Measurements from ENCODE around the gene ABCG1. TPM values are rescaled to one million over a fixed set of nuclear protein-coding genes. Genes with fewer than 3 reads are reported as not detected.

Gene ABCG1
- total RNA-seq, 1 donor from 2014 or later, result not detected

GRCh38 chr21:42316891-42317290 lies 98.0 kb downstream of the ABCG1 start:
- no peak for DNase-seq (ENCODE audit: low read depth)
- no peak for TF ChIP-seq CTCF (conservative IDR thresholded peaks at IDR 0.05; ENCODE audit: low read depth, low read length)
- H3K4me3 ChIP-seq (ENCODE audit: low read depth, low read length), result no peak overlapping the region

GRCh38 chr21:42317341-42317741 lies 98.4 kb downstream of the ABCG1 start:
- TF ChIP-seq CTCF (conservative IDR thresholded peaks at IDR 0.05; ENCODE audit: low read depth, low read length), result no peak
- DNase-seq (ENCODE audit: low read depth), result no peak
- H3K4me3 ChIP-seq (ENCODE audit: low read depth, low read length), result no peak overlapping the region

DNA sequence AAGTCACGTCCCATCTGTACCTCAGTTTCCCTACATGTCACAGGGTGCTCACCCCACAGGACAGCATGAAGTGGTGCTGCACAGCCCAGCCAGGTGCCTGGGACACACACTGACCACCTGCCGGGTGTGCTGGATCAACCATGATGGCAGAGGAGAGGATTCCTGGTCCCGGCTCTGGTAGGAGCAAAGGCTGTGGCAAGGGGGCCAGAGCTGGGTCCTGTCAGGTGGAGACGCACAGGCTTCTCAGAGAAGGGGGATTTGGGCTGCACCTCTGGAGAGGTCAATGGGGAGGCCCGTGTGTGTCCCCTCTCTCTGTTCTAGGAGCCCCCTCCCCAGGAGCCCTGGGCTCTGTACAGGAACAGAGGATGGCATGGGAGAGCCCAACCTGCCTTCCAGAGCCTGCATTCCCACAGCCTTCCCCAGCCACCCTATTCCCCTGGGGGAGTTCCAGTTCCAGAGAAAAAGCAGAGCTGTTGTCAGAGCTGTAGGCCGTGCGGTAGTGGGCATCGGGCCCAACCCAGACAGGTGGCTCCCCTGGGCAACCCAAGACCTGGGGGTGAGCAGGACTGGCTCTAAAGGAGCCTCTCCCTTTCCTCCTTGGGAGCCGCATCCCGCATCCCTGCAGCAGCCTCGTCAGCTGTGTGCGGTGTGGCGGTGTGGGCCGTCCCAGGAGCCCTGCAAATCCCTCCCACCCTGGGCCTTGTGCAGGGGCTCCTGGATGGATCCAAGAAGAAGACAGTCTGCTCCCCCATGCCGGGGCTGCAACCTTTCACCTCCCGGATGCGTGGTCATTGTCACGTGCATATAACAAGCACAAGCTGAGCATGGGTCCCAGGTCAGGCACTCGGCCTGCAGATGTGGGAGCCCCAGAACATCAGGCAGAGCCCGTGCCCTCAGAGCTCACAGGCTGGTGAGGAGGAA lies 99.1 kb downstream of the ABCG1 start:
- no peak for DNase-seq (ENCODE audit: low read depth)
- H3K4me3 ChIP-seq (ENCODE audit: low read depth, low read length), result no peak overlapping the region
- no peak for TF ChIP-seq CTCF (conservative IDR thresholded peaks at IDR 0.05; ENCODE audit: low read depth, low read length)

DNA sequence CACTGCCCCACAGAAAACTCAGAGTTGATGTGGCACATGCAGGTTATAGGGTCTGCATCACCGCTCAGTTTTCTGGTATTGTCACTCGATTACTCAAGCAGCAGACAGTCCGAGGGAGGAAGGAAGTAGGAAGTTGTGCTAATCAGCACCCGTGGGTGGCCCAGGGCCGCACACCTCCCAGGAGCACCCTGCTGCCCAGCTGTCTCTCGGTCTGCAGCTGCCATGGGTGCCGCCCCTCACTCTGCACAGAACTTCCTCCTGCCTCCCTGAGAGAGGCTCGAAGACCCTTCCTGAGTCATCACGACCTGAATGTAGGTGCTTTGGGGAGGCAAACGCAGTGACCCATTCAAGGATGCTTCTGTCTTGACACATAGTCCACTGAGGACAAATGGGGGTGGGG lies 100.4 kb downstream of the ABCG1 start:
- H3K4me3 ChIP-seq (ENCODE audit: low read depth, low read length), result no peak overlapping the region
- DNase-seq (ENCODE audit: low read depth), result no peak
- no peak for TF ChIP-seq CTCF (conservative IDR thresholded peaks at IDR 0.05; ENCODE audit: low read depth, low read length)

DNA sequence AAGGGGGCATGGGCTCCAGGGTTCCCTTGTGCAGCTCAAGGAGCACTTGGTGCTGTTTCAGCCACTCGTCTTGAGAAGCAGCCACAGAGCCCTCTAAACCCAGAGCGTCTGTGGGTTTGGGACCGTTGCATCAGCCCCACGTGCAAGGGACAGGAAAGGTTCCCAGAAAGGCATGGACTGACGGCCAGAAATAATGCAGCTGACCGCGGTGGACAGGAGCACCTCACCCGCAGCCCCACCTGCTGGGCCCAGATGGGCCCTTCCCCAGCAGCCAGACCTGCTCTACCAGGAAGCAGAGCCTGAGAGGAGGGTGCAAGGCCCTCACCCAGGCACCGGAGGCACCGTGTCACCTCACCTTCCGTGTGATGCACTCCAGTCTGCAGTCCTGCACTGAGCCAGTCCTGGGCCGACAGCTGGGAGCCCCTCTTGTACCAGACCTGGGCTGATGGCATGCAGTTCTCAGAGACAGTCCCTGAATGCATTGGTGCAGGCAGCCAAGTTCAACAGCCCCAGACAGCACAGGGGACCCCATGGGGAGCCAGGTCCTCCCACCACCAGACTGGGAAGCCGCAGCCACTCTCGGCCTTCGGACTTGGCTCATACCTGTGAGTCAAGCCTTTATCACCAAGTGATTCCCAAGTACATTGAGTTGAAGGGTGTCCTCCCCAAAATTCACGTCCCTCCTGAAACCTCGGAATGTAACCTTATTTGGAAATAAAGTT lies 101.1 kb downstream of the ABCG1 start:
- no peak for DNase-seq (ENCODE audit: low read depth)
- no peak for TF ChIP-seq CTCF (conservative IDR thresholded peaks at IDR 0.05; ENCODE audit: low read depth, low read length)
- no peak overlapping the region for H3K4me3 ChIP-seq (ENCODE audit: low read depth, low read length)

DNA sequence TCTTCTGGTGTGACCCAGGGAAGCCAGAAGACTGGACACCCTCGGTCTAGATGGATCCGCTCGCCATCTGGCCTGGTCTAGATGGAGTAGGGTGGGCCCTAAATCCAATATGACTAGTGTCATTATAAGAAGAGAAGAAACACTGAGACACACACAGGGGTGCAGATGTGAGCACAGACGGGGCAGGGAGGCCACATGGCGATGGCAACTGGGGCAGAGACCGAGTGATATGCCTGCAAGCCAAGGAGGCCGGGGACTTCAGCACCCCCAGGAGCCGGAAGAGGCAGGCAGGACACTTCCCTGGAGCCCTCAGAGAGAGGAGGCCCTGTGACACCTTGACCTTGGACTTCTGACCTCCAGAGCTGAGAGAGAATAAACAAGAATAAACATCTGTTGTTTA lies 101.9 kb downstream of the ABCG1 start:
- no peak for TF ChIP-seq CTCF (conservative IDR thresholded peaks at IDR 0.05; ENCODE audit: low read depth, low read length)
- no peak for DNase-seq (ENCODE audit: low read depth)
- no peak overlapping the region for H3K4me3 ChIP-seq (ENCODE audit: low read depth, low read length)

Measured in epithelial cell of proximal tubule (primary cell).